22Rv1 (cell line): Measurements from ENCODE around the gene CD58.
A peak's percentile ranks its signal among the peaks of the same experiment; 100 is the strongest.
"Not testable (repeated sequence)": the region's sequence is repeated elsewhere in the genome, so short reads cannot be mapped to it uniquely, and the experiment has no call there.

Source experiments
- H3K27ac ChIP-seq: fragments of 450-650 bp; 2 replicates; pipeline ENCODE4 v1.5.1; 2017
- CTCF ChIP-seq: fragments of 450-650 bp; IDR thresholded peaks from 2 replicates; pipeline ENCODE4 v1.5.1; 2017; ENCODE audit warnings: mild to moderate bottlenecking
- ZFX ChIP-seq: fragments of 450-650 bp; IDR thresholded peaks from 2 replicates; pipeline ENCODE4 v1.6.1; 2017; ENCODE audit warnings: antibody characterized with exemption, borderline replicate concordance

Gene CD58

DNA sequence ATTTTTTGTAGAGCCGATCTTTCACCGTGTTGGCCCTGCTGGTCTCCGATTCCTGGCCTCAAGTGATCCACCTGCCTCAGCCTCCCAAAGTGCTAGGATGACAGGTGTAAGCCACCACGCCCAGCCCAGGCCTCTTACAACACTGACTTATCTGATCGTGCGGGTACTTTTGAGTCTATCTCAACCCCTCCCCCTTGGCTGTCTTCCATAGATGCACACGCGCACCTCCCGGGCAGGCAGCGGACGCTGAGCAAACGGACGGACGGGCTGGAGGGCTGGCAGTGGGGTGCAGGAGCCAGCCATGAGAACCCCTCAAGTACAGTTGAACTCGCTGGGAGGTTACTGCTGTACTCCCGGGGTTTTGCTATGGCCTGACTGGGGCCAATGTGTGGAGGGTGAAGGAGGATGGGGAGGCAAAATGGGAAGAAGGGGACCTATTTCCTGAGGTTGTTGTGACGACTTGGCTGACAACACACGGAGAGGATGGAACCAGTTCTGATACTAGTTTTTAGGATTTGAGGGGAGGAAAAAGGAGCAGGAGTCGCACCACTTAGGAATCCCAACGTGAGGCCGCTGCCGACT is 959 bp downstream of the CD58 start:
- H3K27ac ChIP-seq: peak overlapping the region; percentile 76
- TF ChIP-seq ZFX (no peak), CTCF (no peak)

GRCh38 chr1:116569381-116569670 is 1.5 kb downstream of the CD58 start:
- H3K27ac ChIP-seq: no peak overlapping the region
- TF ChIP-seq ZFX (no peak), CTCF (no peak)

DNA sequence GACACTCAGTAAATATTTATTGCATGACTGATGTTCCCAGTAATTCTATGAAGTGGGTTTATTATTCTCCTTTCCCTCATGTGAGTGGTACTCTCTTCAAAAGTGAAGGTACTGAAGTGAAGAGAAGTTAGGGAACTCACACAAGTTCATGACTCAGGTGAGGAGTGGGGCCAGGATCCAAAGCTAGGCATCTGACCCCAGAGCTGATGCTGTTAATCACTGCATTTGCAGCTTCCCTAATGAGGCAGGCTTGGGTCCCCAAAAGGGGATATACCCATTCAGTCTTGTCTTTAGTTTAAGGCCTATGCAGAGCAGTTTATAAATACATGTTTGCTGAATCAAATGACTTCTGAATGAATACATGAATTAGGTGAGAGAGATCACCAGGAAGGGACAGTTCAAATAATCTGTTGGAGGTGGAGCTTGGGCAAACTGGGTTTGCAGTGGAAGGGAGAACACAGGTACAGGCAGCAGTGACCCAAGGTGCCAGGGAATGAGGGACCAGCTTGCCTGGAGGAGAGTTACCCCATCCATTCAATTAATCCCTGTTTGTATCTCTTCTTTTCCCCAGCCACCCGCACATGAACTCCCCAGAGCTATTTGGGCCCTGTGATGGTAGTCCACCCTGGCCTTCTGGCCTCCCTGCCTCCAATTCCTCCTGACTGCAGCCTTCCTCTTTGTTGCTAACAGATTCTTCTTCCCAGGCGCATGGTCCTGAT is 2.0 kb downstream of the CD58 start:
- H3K27ac ChIP-seq: no peak overlapping the region

DNA sequence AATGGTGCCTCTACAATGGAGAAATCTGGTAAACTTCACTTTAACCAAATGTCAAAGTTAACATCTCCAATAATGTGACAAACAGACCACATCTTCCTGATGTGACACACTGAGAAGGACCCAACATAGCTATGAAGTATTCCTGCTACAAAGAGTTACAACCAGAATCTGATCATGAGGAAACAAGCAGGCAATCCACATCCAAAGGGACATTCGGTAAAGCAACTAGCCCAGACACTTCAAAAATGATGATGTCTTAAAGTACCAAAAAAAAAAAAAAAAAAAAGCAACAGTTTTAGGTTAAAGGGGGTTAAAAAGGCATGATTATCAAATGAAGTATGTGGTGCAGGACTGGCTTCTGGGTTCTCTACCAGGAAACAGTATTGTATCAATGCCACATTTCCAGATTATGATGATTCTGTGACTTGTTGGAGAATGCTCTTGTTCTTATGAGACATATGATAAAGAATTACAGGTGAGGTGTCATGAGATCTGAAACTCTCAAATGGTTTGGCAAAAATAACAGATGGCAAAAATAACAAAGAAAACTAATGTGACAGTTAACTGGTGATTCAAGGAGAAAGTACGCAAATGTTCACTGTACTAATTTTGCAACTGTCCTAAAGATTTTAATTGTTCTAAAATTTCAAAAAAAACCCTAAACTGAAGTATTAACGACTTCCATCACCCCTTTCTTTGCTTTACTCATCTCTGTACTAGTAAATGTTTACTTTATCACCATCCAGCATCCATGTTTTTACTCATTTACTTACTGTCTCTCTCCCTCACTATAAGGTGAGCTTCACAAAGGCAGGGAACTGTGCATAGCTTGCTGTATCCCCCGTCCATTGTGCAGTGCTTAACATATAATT is 2.8 kb downstream of the CD58 start:
- TF ChIP-seq ZFX (no peak), CTCF (no peak)
- no peak overlapping the region for H3K27ac ChIP-seq

More for the DNA sequence above, 2.0 kb downstream of the CD58 start:
- TF ChIP-seq CTCF: no peak
- no peak for TF ChIP-seq ZFX

DNA sequence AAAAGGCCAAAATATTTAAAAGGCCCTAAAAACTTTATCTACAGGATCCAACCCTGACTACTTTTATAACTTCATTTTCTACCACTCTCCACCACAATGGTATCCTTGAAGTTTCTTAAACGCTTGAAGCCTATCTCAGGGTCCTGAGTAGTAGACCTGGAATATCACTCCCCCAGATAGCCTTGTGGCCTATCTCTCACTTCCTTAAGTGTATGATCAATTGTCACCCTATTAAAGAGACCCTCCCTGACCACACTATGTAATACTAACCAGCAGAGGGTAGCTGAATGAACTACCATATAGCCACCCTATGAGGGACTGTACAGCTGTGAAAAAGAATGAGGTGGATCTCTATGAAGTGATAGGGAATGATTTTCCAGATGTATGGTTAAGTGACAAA is 5.6 kb downstream of the CD58 start:
- TF ChIP-seq CTCF (no peak), ZFX (no peak)
- no peak overlapping the region for H3K27ac ChIP-seq

DNA sequence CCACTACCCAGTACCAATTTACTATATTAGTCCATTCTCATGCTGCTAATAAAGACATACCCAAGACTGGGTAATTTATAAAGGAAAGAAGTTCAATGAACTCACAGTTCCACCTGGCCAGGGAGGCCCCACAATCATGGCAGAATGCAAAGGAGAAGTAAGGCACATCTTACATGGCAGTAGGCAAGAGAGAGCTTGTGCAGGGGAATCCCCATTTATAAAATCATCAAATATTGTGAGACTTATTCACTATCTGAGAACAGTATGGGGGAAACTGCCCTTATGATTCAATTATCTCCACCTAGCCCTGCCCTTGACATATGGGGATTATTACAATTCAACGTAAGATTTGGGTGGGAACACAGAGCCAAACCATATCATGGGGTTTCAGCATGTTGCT is 6.4 kb downstream of the CD58 start:
- TF ChIP-seq ZFX: no peak
- no peak for TF ChIP-seq CTCF
- no peak overlapping the region for H3K27ac ChIP-seq

DNA sequence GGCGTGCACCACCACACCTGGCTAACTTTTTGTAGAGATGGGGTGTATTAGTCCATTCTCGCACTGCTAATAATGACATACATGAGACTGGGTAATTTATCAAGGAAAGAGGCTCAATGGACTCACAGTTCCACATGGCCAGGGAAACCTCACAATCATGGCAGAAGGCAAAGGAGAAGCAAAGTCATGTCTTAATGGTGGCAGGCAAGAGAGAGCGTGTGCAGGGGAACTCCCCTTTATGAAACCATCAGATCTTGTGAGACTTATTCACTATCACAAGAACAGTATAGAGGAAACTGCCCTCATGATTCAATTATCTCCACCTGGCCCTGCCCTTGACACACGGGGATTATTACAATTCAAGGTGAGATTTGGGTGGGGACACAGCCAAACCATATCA is 8.4 kb downstream of the CD58 start:
- H3K27ac ChIP-seq: not testable (repeated sequence)
